Smooth muscle cell (in vitro differentiated cells): ENCODE results near the gene B3GNT3. TPM values are rescaled to one million over a fixed set of nuclear protein-coding genes. Genes with fewer than 3 reads are reported as not detected.
"Not testable (repeated sequence)": the region's sequence is repeated elsewhere in the genome, so short reads cannot be mapped to it uniquely, and the experiment has no call there.

Experiments
- DNase-seq: peaks from one replicate; lab custom pipeline; 2025; ENCODE audit not compliant: unreplicated experiment; lab: John Stamatoyannopoulos, UW
- H2AFZ ChIP-seq: fragments of 200-600 bp; sonication (generic); 2 replicates; pipeline ENCODE4 v1.6.0; 2016; ENCODE audit warnings: antibody characterized with exemption, low read depth, mild to moderate bottlenecking
- H3F3A ChIP-seq: fragments of 200-600 bp; sonication (generic); 2 replicates; pipeline ENCODE4 v1.6.0; 2017; ENCODE audit warnings: antibody characterized with exemption, low read depth
- H3K27ac ChIP-seq: fragments of 200-600 bp; sonication (generic); 2 replicates; pipeline ENCODE4 v1.5.1; 2016; ENCODE audit warnings: low read depth, mild to moderate bottlenecking
- H3K27me3 ChIP-seq: fragments of 200-600 bp; sonication (generic); 2 replicates; pipeline ENCODE4 v1.6.1; 2016; ENCODE audit warnings: low read depth, mild to moderate bottlenecking
- H3K36me3 ChIP-seq: fragments of 200-600 bp; sonication (generic); 2 replicates; pipeline ENCODE4 v1.5.1; 2016; ENCODE audit warnings: low read depth
- H3K4me1 ChIP-seq: fragments of 200-600 bp; sonication (generic); 2 replicates; pipeline ENCODE4 v1.5.1; 2016; ENCODE audit warnings: low read depth
- H3K4me2 ChIP-seq: fragments of 200-600 bp; sonication (generic); 2 replicates; pipeline ENCODE4 v1.6.0; 2016; ENCODE audit warnings: mild to moderate bottlenecking
- H3K4me3 ChIP-seq: fragments of 200-600 bp; sonication (generic); 2 replicates; pipeline ENCODE4 v1.5.1; 2016; ENCODE audit warnings: mild to moderate bottlenecking
- H3K79me2 ChIP-seq: fragments of 200-600 bp; sonication (generic); 2 replicates; pipeline ENCODE4 v1.6.0; 2016; ENCODE audit warnings: low read depth, mild to moderate bottlenecking
- H3K9ac ChIP-seq: fragments of 200-600 bp; sonication (generic); 2 replicates; pipeline ENCODE4 v1.6.0; 2016; ENCODE audit warnings: low read depth
- H3K9me3 ChIP-seq: fragments of 200-600 bp; sonication (generic); replicated peaks from 2 replicates; pipeline ENCODE4 v1.5.1; 2016; ENCODE audit warnings: low read depth
- H4K20me1 ChIP-seq: fragments of 200-600 bp; sonication (generic); 2 replicates; pipeline ENCODE4 v1.6.0; 2016; ENCODE audit warnings: low read depth
- CTCF ChIP-seq: fragments of 200-600 bp; sonication (generic); IDR thresholded peaks from 2 replicates; pipeline ENCODE4 v1.5.1; 2017; ENCODE audit warnings: borderline replicate concordance, mild to moderate bottlenecking, antibody characterized with exemption; ENCODE audit not compliant: insufficient read depth, poor library complexity, severe bottlenecking
- WGBS: methylation state at CpG from one replicate; pipeline ENCODE4 v1.1.7; 2016; ENCODE audit warnings: low lambda C conversion rate; 5-methylcytosine and 5-hydroxymethylcytosine counted together
- polyA plus RNA-seq: library from polyadenylated mRNA; unstranded; fragments of >200 nt; fragmentation: Nextera tagmentation; extraction: Ambion mirVana; gene quantifications from 2 replicates; pipeline ENCODE4 v1.2.1, GENCODE V29; 2016
- total RNA-seq: library from RNA; depleted of rRNA; stranded (reverse); fragments of >200 nt; gene quantifications from 2 replicates; pipeline ENCODE4 v1.2.3, GENCODE V29; 2014

B3GNT3 gene
- total and polyA plus RNA-seq, 2 experiments from 2014 or later = 2.8 TPM; not detected in 1

- no peak overlapping the region for H3K4me2 ChIP-seq
- peaks cover 7% of the 10 kb centered on the region for H3K4me1 ChIP-seq
- H3K79me2 ChIP-seq = no peaks in the 10 kb centered on the region
- H3K27ac ChIP-seq = no peak overlapping the region
- H3K36me3 ChIP-seq = no peaks in the 10 kb centered on the region
- peak; percentile 64 for TF ChIP-seq CTCF
- no peak overlapping the region for H2AFZ ChIP-seq
- H3K9me3 ChIP-seq = no peaks in the 10 kb centered on the region
- no peaks in the 10 kb centered on the region for H3F3A ChIP-seq
- peak; percentile 31 for DNase-seq
- no peaks in the 10 kb centered on the region for H3K27me3 ChIP-seq
- 52% methylated on average over 16 of the region's 16 CpGs for WGBS
- H3K4me3 ChIP-seq = no peak overlapping the region
- H4K20me1 ChIP-seq = no peaks in the 10 kb centered on the region
- H3K9ac ChIP-seq = no peak overlapping the region
Observed at GRCh38 chr19:17775245-17775927, 19.6 kb upstream of the B3GNT3 start.

- H3F3A ChIP-seq = no peaks in the 10 kb centered on the region
- DNase-seq = no peak
- H3K79me2 ChIP-seq = no peaks in the 10 kb centered on the region
- no peak overlapping the region for H3K4me3 ChIP-seq
- 83% methylated on average over 27 of the region's 27 CpGs for WGBS
- H3K27ac ChIP-seq = no peak overlapping the region
- H3K9ac ChIP-seq = no peak overlapping the region
- H4K20me1 ChIP-seq = no peaks in the 10 kb centered on the region
- no peak for TF ChIP-seq CTCF
- H3K27me3 ChIP-seq = no peaks in the 10 kb centered on the region
- no peak overlapping the region for H3K4me2 ChIP-seq
- peaks cover 7% of the 10 kb centered on the region for H3K4me1 ChIP-seq
- no peaks in the 10 kb centered on the region for H3K9me3 ChIP-seq
- no peaks in the 10 kb centered on the region for H3K36me3 ChIP-seq
- no peak overlapping the region for H2AFZ ChIP-seq
Observed at GRCh38 chr19:17775991-17776803, 18.7 kb upstream of the B3GNT3 start.

- H3K9ac ChIP-seq, H3K9me3 ChIP-seq, H3K79me2 ChIP-seq, DNase-seq, H3K36me3 ChIP-seq, H3K4me1 ChIP-seq, H3K4me3 ChIP-seq, H3K4me2 ChIP-seq, H2AFZ ChIP-seq, H3K27ac ChIP-seq, H3F3A ChIP-seq, H3K27me3 ChIP-seq, H4K20me1 ChIP-seq: not testable (repeated sequence)
- 80% methylated on average over 10 of the region's 10 CpGs for WGBS
Observed at GRCh38 chr19:17777840-17778239, 17.1 kb upstream of the B3GNT3 start.

- Histone ChIP-seq H3K4me1 (peaks cover 7% of the 10 kb centered on the region), H4K20me1 (no peaks in the 10 kb centered on the region), H3K36me3 (no peaks in the 10 kb centered on the region), H3K27me3 (no peaks in the 10 kb centered on the region), H3K9ac (no peak overlapping the region), H3K27ac (no peak overlapping the region), H3K79me2 (no peaks in the 10 kb centered on the region), H3K9me3 (no peaks in the 10 kb centered on the region), H3K4me3 (peak overlapping the region; percentile 42), H3F3A (no peaks in the 10 kb centered on the region), H3K4me2 (peak overlapping the region; percentile 83), H2AFZ (peak overlapping the region; percentile 84)
- DNase-seq = peak; percentile 7
- no peak for TF ChIP-seq CTCF
- 4% methylated on average over 25 of the region's 37 CpGs for WGBS
Observed at GRCh38 chr19:17778251-17778967, 16.5 kb upstream of the B3GNT3 start.
